ENCODE results near the gene KCNQ4. TPM values are rescaled to one million over a fixed set of nuclear protein-coding genes. Genes with fewer than 3 reads are reported as not detected.

The KCNQ4 gene
- total RNA-seq, 4 donors from 2014 or later, result 1.1 to 3.8 (median 1.5) TPM

- Histone ChIP-seq H3K4me1 (peaks cover 3% of the 10 kb centered on the region), H3K4me3 (no peak overlapping the region), H3K27ac (no peak overlapping the region), H3K27me3 (no peaks in the 10 kb centered on the region), H3K36me3 (no peaks in the 10 kb centered on the region), H3K9me3 (no peaks in the 10 kb centered on the region)
- no peak for TF ChIP-seq POLR2A (IDR thresholded peaks at IDR 0.05)
- TF ChIP-seq POLR2AphosphoS5 (IDR thresholded peaks at IDR 0.05), result no peak
- peak; percentile 80 to 89 for TF ChIP-seq CTCF (IDR thresholded peaks at IDR 0.05)
- TF ChIP-seq EP300 (IDR thresholded peaks at IDR 0.05), result no peak
- no peak for DNase-seq (ENCODE audit: low spot score in 2 of 2)
- 18% methylated on average over 12 of the region's 12 CpGs for WGBS
Observed at GRCh38 chr1:40849801-40850592, 66.4 kb downstream of the KCNQ4 start.

GRCh38 chr1:40851643-40852042 lies 68.1 kb downstream of the KCNQ4 start:
- H3K36me3 ChIP-seq, result no peaks in the 10 kb centered on the region
- H3K9me3 ChIP-seq, result no peaks in the 10 kb centered on the region
- H3K27me3 ChIP-seq, result no peaks in the 10 kb centered on the region
- DNase-seq (ENCODE audit: low spot score in 2 of 2), result no peak
- no peak for TF ChIP-seq CTCF (IDR thresholded peaks at IDR 0.05)
- TF ChIP-seq POLR2A (IDR thresholded peaks at IDR 0.05), result no peak
- TF ChIP-seq POLR2AphosphoS5 (IDR thresholded peaks at IDR 0.05), result no peak
- TF ChIP-seq EP300 (IDR thresholded peaks at IDR 0.05), result no peak
- H3K27ac ChIP-seq, result no peak overlapping the region
- H3K4me3 ChIP-seq, result no peak overlapping the region
- WGBS, result 93% methylated on average over 6 of the region's 6 CpGs
- peaks cover 3% of the 10 kb centered on the region for H3K4me1 ChIP-seq

GRCh38 chr1:40853113-40853884 lies 69.7 kb downstream of the KCNQ4 start:
- TF ChIP-seq EP300 (IDR thresholded peaks at IDR 0.05) (no peak), POLR2A (IDR thresholded peaks at IDR 0.05) (no peak), CTCF (IDR thresholded peaks at IDR 0.05) (no peak), POLR2AphosphoS5 (IDR thresholded peaks at IDR 0.05) (no peak)
- Histone ChIP-seq H3K4me3 (no peak overlapping the region), H3K9me3 (no peaks in the 10 kb centered on the region), H3K27ac (no peak overlapping the region), H3K4me1 (peaks cover 9% of the 10 kb centered on the region), H3K36me3 (no peaks in the 10 kb centered on the region), H3K27me3 (no peaks in the 10 kb centered on the region)
- WGBS, result 70% methylated on average over 13 of the region's 13 CpGs
- DNase-seq (ENCODE audit: low spot score in 2 of 2), result no peak

- 29% methylated on average over 5 of the region's 5 CpGs for WGBS
- Histone ChIP-seq H3K36me3 (no peaks in the 10 kb centered on the region), H3K4me1 (peaks cover 9% of the 10 kb centered on the region), H3K27me3 (no peaks in the 10 kb centered on the region), H3K9me3 (no peaks in the 10 kb centered on the region), H3K27ac (no peak overlapping the region), H3K4me3 (no peak overlapping the region)
- no peak for DNase-seq (ENCODE audit: low spot score in 2 of 2)
- no peak for TF ChIP-seq POLR2AphosphoS5 (IDR thresholded peaks at IDR 0.05)
- no peak for TF ChIP-seq POLR2A (IDR thresholded peaks at IDR 0.05)
- TF ChIP-seq EP300 (IDR thresholded peaks at IDR 0.05), result no peak
- TF ChIP-seq CTCF (IDR thresholded peaks at IDR 0.05), result no peak
Observed at GRCh38 chr1:40853885-40854170, 70.2 kb downstream of the KCNQ4 start.

- Histone ChIP-seq H3K4me3 (no peak overlapping the region), H3K9me3 (no peaks in the 10 kb centered on the region), H3K27me3 (no peaks in the 10 kb centered on the region), H3K27ac (no peak overlapping the region), H3K36me3 (no peaks in the 10 kb centered on the region), H3K4me1 (peaks cover 21% of the 10 kb centered on the region)
- TF ChIP-seq EP300 (IDR thresholded peaks at IDR 0.05) (no peak), CTCF (IDR thresholded peaks at IDR 0.05) (no peak), POLR2A (IDR thresholded peaks at IDR 0.05) (no peak), POLR2AphosphoS5 (IDR thresholded peaks at IDR 0.05) (no peak)
- WGBS, result 82% methylated on average over 6 of the region's 6 CpGs
- no peak for DNase-seq (ENCODE audit: low spot score in 2 of 2)
Observed at GRCh38 chr1:40855513-40855912, 71.9 kb downstream of the KCNQ4 start.
